Activated CD8-positive, alpha-beta T cell treated with anti-CD3 and anti-CD28 coated beads for 36 hours (primary cell): ENCODE measurements around the gene FOXN3. TPM values are rescaled to one million over a fixed set of nuclear protein-coding genes. Genes with fewer than 3 reads are reported as not detected.

Source experiments
- ATAC-seq: fragments of 200-7000 bp; cut with Tn5 transposase; one replicate; pipeline ENCODE4 v1.10.0; 2021; ENCODE audit warnings: mild to moderate bottlenecking, moderate library complexity
- CTCF ChIA-PET: fragments of 350-600 bp; sonication (Branson Sonifier 250); formaldehyde crosslinking; loops from one replicate; lab custom pipeline; 2021; ENCODE audit warnings: antibody characterized with exemption; lab: Charles Lee
- POLR2A ChIA-PET: fragments of 350-600 bp; sonication (Branson Sonifier 250); formaldehyde crosslinking; loops from one replicate; lab custom pipeline; 2021; ENCODE audit warnings: antibody characterized with exemption; lab: Charles Lee
- DNase-seq: peaks from one replicate; pipeline ENCODE4 v3.0.0-alpha.2; 2020
- H3K27ac Mint-ChIP-seq: one replicate; pipeline ENCODE4 v1.8.0; 2021; ENCODE audit warnings: mild to moderate bottlenecking, mixed read lengths
- H3K27me3 Mint-ChIP-seq: one replicate; pipeline ENCODE4 v1.8.0; 2021; ENCODE audit warnings: mixed read lengths
- H3K36me3 Mint-ChIP-seq: one replicate; pipeline ENCODE4 v1.8.0; 2021; ENCODE audit warnings: low read depth, mixed read lengths
- H3K4me1 Mint-ChIP-seq: one replicate; pipeline ENCODE4 v1.8.0; 2021; ENCODE audit warnings: low read depth, mixed read lengths
- H3K4me3 Mint-ChIP-seq: one replicate; pipeline ENCODE4 v1.8.0; 2021; ENCODE audit warnings: mild to moderate bottlenecking, moderate library complexity, mixed read lengths
- H3K9me3 Mint-ChIP-seq: one replicate; pipeline ENCODE4 v1.8.0; 2021; ENCODE audit warnings: mixed read lengths
- intact Hi-C: fragments of 100-400 bp; cut with micrococcal nuclease; formaldehyde crosslinking; loops from one replicate; pipeline ENCODE4 v1.10.0; 2022
- total RNA-seq, 2 experiments: library from RNA; stranded (reverse); gene quantifications; one replicate each; pipeline ENCODE4 v1.2.3, GENCODE V29; 2021
- TF ChIP-seq, protein P1 (sequence below): fragments of 200-600 bp; IDR thresholded peaks from one replicate; pipeline ENCODE4 v1.8.0; 2022; ENCODE audit warnings: antibody characterized with exemption, mild to moderate bottlenecking

The FOXN3 gene
- total RNA-seq, 2 experiments from 2014 or later, result 83.4 to 85.0 TPM

DNA sequence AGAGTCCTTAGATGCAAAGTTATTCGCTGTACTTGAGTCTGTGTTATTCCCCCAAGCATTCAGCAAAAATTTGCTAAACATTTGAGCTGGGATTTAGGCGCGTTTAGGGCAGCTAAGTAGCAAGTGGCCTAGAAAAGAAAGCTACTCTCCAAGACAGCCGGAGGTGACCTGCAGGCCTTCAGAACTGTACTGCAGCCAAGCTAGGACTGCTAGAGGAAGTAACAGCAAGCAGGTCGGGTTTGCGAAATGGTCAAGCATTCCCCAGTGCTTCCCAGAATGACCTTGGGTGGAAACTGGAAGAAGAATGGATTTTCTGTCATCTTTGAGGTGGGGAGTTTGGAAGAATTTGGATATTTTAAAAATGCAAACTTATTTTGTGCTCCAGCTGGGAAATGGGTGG, 287.5 kb downstream of the FOXN3 start:
- intact Hi-C loops, result no loop called here
- Mint-ChIP-seq H3K27me3 (no peaks in the 10 kb centered on the region), H3K4me3 (no peak overlapping the region), H3K9me3 (no peaks in the 10 kb centered on the region), H3K36me3 (no peaks in the 10 kb centered on the region), H3K4me1 (no peaks in the 10 kb centered on the region), H3K27ac (no peak overlapping the region)
- ChIA-PET POLR2A (no interaction called here), CTCF (no interaction called here)
- no peak for ATAC-seq
- no peak for DNase-seq
- TF ChIP-seq, protein P1, sequence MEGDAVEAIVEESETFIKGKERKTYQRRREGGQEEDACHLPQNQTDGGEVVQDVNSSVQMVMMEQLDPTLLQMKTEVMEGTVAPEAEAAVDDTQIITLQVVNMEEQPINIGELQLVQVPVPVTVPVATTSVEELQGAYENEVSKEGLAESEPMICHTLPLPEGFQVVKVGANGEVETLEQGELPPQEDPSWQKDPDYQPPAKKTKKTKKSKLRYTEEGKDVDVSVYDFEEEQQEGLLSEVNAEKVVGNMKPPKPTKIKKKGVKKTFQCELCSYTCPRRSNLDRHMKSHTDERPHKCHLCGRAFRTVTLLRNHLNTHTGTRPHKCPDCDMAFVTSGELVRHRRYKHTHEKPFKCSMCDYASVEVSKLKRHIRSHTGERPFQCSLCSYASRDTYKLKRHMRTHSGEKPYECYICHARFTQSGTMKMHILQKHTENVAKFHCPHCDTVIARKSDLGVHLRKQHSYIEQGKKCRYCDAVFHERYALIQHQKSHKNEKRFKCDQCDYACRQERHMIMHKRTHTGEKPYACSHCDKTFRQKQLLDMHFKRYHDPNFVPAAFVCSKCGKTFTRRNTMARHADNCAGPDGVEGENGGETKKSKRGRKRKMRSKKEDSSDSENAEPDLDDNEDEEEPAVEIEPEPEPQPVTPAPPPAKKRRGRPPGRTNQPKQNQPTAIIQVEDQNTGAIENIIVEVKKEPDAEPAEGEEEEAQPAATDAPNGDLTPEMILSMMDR, result no peak

DNA sequence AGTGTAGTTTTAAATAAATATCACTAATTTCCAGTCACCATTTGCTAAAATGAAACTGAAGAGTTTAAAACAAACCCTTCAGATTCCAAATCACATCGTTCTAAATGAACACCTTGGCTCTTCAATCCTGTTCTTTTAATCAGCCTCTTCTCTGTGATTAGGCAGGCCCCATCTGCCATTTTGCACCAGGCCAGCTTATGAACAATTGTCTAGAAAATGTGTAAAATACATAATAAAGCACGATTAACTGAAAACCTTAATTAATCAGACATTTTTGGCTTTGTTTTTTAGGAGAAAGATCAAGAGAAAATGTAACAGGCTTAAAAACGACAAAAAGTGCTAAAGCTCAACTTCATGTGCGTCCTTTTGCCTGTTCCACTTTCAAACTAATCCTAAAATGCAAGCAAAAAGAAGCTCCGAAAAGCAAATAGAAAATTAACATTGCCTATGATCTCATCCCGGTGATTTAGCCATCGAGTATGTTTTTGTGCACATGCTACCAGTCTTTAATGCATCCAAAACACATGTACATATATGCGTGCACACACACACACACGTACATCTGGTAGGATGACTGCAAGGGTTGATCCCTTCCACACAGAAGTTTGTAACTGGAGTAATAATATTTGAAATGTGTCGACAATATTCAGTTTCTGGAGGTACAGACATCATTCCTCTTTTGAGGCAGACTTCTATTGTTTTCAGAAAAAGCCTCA, 288.6 kb downstream of the FOXN3 start:
- TF ChIP-seq, protein P1, result no peak
- no peaks in the 10 kb centered on the region for H3K4me1 Mint-ChIP-seq
- H3K9me3 Mint-ChIP-seq, result no peaks in the 10 kb centered on the region
- H3K27me3 Mint-ChIP-seq, result no peaks in the 10 kb centered on the region
- ChIA-PET POLR2A (no interaction called here), CTCF (interaction anchor here (1.2 kb wide), 1 partner anchor 21 kb away, joined by 4 read pairs; no protein-coding TSS in a partner anchor)
- ATAC-seq (no peak), DNase-seq (no peak)
- no peak overlapping the region for H3K4me3 Mint-ChIP-seq
- intact Hi-C loops, result no loop called here
- H3K27ac Mint-ChIP-seq, result no peak overlapping the region
- no peaks in the 10 kb centered on the region for H3K36me3 Mint-ChIP-seq

DNA sequence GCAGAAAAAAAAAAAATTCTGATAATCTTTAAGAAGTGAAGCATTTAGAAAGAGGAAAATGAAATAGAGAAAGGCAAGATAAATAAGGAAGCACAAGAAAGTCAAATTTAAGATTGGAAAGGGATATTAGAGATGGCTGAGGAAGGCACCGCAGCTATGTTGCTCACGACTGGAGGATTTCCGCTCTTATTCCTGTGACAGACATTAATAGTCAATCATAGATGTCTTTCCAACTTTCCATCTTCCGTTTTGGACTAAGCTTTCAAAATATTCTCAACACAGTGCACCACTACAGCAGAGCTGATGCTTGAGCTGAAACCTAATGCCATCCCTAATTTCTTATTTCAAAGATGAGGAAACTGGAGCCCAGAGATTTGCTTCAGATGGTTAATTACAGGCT, 290.6 kb downstream of the FOXN3 start:
- Mint-ChIP-seq H3K9me3 (no peaks in the 10 kb centered on the region), H3K27me3 (peaks cover 1% of the 10 kb centered on the region), H3K27ac (no peak overlapping the region), H3K36me3 (no peaks in the 10 kb centered on the region), H3K4me3 (no peak overlapping the region), H3K4me1 (no peaks in the 10 kb centered on the region)
- intact Hi-C loops, result no loop called here
- ChIA-PET CTCF (interaction anchor here (0.6 to 1.2 kb wide), 3 partner anchors 24 to 661 kb away, joined by 3 to 4 read pairs (median 3); no protein-coding TSS in a partner anchor), POLR2A (no interaction called here)
- ATAC-seq (no peak), DNase-seq (no peak)
- TF ChIP-seq, protein P1, result no peak

DNA sequence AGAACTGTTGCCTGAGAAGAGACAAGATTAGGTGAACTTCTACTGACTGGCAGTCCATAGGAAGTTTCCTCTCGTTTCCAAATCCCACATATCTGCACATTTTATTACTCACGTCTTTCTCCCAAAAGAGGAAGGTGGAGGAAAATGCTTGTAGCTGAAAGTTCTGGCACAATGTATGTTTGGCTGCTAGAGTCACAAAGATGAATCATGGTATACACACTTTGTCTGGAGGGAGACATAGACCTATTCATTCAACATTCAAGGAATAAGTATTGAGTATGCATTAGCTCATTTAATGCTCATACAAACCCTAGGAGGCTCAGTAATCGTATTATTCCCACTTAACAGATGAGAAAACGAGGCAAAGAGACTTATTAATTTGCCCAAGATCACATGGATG, 291.8 kb downstream of the FOXN3 start:
- no peaks in the 10 kb centered on the region for H3K4me1 Mint-ChIP-seq
- no peaks in the 10 kb centered on the region for H3K9me3 Mint-ChIP-seq
- ATAC-seq (no peak), DNase-seq (no peak)
- POLR2A ChIA-PET, result no interaction called here
- H3K36me3 Mint-ChIP-seq, result no peaks in the 10 kb centered on the region
- intact Hi-C loops, result no loop called here
- H3K4me3 Mint-ChIP-seq, result no peak overlapping the region
- TF ChIP-seq, protein P1, result no peak
- CTCF ChIA-PET, result no interaction called here
- H3K27ac Mint-ChIP-seq, result no peak overlapping the region
- H3K27me3 Mint-ChIP-seq, result peaks cover 1% of the 10 kb centered on the region

DNA sequence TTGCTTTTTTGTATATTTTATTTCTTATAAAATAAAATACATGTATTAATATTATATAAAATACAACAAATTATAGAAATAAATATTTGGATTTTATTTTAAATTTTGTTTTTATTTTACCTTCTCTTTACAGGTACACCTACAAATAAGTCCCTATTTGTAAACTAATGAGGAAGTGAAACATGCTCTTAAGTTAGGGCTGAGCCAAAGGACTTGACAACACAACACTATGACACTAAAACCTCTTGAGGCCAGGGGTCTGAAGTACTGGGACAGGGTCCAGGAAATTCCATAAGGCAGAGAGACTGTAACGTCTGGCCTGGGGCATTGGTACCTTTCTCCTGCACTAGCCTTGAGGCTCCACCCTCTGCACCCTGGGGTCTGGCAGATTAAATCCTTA, 293.2 kb downstream of the FOXN3 start:
- Mint-ChIP-seq H3K27ac (no peak overlapping the region), H3K36me3 (no peaks in the 10 kb centered on the region), H3K4me3 (no peak overlapping the region), H3K27me3 (peaks cover 1% of the 10 kb centered on the region), H3K4me1 (no peaks in the 10 kb centered on the region), H3K9me3 (peaks cover 4% of the 10 kb centered on the region)
- CTCF ChIA-PET, result no interaction called here
- DNase-seq, result no peak
- no peak for ATAC-seq
- TF ChIP-seq, protein P1, result no peak
- intact Hi-C loops, result no loop called here
- POLR2A ChIA-PET, result no interaction called here
